GM19455 (cell line): ENCODE results near the gene GRK3.
"Not testable (repeated sequence)": the region's sequence is repeated elsewhere in the genome, so short reads cannot be mapped to it uniquely, and the experiment has no call there.

Experiments
- ATAC-seq: cut with Tn5 transposase; IDR thresholded peaks from one replicate; pipeline ENCODE4 v1.9.1; 2021; ENCODE audit not compliant: unreplicated experiment

Gene GRK3

DNA sequence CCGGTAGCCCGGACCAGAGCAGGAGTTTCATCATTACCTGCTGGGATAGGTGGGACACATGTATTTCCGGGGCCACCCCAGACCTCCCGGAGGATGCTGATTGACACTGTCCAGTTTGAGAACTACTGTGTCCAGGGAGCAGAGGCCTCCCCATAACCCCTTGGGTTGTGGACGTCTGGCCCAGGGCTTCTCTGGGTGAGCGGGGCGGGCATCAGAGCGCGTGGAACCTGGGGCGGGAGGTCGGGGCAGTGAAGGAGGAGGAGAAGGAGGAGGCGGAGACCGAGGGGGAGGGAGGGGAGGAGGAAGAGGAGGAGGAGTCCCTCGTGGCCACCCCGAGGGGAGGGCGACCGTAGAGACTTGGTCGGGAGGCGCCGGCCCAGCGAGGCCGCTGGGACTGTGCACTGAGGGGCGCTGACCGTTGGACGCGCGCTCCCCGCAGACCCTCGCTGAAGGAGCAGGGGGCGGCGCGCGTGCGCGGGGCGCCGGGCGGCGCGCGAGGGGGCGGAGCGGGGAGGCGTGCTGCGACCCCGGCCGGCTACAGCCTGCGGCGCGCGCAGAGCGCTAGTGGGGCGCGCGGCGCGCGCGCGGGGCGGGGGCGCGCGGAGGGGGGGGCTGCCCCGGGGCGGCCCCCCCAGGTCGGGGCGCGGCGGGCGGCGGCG is at the start of gene GRK3:
Gene GRK3 (plus strand): TSS at position 356 of the 659 bp plus-strand sequence. CDS start 366 bp downstream, outside the sequence.
- ATAC-seq, result peak; percentile 48

DNA sequence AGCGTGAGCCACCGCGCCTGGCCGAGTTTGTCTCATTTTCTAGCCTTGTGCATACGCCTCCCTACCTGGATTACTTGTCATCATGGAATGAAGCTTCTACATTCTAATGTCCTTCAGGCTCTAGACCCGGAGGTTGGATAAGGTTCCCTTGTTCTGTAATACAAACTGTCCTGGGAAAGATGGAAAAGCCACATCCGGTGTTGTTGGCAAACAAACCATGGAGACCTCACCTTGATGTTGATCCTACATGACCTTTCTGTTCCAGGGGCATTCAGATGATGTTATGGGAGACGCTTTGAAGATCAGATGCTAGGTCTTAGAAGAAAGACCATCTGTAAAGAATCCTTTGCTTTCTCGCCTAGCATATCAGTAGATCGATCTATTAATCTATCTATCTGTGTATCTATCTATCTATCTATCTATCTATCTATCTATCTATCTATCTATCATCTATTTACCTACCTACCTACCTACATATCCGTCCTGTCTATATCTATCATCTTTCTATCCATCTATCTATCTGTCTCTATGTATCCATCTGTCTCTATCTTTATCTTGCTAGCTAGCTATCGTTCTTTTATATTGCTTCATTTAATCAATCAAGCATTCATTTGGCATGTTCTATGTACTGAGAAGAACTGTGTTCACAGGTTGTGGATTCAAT is 46.3 kb upstream of the GRK3 start:
- ATAC-seq, result no peak

DNA sequence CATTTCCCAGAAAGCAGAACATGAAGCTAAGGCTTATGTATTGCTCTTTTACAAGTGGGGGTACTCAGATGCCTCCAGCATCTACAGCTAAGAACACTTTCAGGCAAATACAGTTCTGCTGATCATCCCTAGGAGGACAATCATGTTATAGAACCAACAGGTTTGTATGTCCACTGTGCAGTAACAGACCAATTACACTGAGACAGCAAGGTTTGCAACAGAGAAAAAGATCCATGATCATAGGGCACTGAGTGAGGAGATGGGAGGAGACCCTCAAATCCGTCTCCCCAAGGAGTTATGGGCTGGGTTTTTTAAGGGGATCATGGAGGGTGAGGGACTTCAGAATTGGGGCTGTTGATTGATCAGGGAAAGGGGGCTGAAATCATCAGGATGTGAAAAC is 39.1 kb upstream of the GRK3 start:
- no peak for ATAC-seq

DNA sequence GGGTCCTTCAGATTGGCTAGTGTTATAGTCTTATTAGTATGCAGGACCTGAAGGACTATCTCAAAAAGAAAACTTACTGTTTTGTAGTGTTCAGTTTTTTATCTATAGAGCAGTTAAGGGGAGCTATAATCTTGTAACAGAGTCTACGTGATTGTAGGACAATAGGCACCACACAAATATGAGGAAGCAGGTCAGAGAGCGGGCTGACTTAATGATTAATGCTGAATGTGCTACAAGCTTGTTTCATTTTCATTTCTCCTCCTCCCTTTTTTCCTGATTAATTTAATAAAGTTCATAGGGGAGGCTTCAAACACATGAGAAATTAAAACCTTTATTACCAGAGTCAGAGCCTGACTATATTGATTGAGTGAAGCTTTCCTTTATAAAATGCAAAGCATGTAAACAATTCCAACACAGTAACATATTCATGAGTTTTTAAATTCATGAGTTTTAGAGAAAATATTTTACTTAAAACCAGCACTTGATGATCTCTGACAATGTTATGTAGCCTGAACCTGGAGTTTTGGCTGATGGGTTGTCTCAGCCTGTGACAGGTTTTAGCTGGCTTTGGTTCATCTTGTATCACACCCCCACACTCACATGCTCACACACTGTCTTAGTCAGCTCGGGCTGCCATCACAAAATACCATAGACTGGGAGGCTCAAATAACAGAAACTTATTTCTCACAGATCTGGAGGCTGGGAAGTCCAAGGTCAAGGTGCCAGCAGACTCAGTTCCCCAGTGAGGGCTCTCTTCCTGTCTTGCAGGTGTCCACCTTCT is 38.5 kb upstream of the GRK3 start:
- not testable (repeated sequence) for ATAC-seq

DNA sequence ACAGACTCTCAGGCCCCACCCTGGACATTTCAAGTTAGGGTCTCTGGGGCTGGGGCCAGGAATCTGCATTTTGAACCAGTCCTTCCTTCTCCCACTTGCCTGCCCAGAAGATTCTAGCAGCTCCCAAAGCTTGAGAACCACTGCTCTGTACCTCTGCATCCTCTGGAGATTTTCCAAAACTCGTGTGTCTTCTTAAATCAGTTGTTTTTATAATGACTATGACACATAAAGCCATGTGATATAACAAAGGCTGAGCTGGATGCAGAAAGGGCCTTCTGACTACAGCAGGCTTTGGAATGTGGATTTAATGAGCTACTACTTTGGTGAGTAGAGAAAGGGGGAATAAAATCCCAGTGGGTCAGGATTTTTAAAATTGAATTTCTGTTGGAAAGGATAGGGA is 37.5 kb upstream of the GRK3 start:
- not testable (repeated sequence) for ATAC-seq

DNA sequence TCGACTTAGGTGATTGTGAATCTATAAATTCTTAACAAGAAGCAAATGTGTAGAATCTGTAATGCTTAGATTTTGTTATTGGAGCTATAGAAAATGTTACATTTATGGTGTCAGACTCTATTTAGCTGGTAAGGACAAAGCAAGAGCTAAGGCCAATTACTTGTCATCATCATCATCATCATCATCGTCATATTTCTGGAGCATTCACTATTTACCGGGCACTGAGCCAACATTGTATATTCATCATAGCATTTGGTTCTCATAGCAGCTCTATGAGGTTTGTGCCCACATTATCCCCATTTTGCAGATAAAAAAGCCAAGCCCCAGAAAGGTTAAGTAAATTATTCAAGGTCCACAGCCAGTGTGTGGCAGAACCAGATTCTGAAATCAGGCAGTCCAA is 36.4 kb upstream of the GRK3 start:
- ATAC-seq, result not testable (repeated sequence)

DNA sequence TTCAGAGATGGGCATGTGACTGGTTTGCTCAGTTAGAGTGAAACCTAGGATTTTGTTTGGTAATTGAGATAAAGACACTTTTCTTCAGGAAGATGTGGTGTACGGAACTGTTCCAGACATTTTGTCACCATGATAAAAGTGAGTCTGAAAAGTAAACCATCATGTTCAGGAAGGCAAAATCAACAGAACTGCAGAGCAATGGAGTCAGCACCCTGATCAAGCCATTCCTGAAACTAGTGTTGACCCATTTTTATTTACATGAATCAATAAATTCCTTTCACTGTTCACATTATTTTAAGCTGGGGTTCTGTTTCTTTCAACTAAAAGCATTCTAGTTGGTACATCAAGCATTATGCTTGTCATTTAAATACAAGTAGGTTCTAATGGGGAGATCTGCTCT is 35.4 kb upstream of the GRK3 start:
- not testable (repeated sequence) for ATAC-seq

DNA sequence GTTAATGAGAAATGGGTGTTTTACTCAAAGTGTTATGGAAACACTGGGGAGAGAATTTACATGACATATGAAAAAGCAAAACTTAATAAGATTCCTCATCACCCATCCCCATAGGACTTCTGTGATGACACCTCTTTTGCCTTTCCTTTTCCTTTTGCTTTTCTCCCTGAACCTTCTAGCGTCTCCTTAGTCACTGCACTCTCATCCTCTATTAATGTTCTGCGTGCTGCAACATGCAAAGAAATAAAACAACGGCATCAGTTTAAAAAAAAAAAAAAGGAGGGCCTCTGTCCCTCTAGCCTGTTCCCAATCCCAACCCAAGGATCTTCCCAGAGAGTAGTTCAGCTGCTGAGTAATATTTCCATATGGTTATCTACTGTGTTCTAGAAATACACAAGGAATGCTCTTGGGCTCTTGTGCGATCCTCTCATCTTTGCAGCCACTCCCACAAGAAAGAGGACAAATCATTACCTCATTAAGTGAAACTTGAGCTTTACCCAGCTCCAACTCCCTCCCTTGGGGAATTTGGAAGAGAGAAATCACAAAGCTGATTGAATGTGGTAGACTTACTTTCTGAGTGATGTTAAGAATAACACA is 34.8 kb upstream of the GRK3 start:
- not testable (repeated sequence) for ATAC-seq

DNA sequence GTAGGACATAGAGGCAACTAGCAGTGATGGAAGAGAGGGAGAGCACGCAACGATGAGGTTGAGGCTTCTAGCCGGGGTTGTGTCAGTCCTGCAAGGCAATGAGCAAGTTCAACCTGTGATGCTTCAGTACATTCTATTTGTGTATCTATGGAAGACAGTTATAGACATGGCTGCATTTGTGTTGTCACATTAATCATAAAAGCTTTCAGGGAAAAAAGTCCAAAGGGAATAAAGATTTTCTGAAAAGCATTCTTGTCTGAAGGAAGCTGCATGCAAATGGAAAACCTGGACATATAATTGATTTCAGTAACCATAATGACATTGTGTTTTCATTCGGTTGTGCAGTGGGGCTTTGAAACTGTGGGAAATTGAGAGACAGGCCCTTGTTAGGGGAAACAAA is 32.8 kb upstream of the GRK3 start:
- not testable (repeated sequence) for ATAC-seq

DNA sequence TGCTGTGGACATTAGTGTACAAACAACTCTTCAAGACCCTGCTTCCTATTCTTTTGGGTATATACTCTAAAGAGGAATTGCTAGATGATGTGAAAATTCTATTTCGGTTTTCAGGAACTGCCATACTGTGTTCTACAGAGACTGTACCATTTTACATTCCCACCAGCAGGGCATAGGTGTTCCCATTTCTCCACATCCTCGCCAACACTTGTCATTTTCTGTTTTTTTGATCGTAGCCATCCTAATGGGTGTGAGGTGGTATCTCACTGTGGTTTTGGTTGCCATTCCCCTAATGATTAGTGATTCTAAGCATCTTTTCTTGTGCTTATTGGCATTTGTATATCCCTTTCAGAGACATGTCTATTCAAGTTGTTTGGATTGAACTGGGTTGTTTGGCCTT is 29.8 kb upstream of the GRK3 start:
- no peak for ATAC-seq

DNA sequence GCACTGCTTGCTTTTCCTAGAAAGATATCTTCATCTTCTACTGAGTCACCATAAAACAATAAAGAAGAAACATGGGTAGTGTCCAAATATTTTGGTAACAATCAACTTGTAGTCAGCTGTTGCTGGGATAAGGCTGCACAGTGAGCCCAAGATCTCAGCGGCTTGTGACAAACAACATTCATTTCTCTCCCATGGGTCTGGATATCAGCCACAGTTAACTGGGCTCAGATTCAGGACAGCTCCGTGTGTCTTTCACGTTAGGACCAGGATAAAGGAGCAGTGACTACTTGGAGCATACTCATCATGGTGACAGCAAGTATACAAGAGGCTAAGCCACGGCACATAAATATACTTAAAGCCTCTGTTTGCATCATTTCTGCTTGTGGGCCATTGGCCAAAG is 27.9 kb upstream of the GRK3 start:
- no peak for ATAC-seq

DNA sequence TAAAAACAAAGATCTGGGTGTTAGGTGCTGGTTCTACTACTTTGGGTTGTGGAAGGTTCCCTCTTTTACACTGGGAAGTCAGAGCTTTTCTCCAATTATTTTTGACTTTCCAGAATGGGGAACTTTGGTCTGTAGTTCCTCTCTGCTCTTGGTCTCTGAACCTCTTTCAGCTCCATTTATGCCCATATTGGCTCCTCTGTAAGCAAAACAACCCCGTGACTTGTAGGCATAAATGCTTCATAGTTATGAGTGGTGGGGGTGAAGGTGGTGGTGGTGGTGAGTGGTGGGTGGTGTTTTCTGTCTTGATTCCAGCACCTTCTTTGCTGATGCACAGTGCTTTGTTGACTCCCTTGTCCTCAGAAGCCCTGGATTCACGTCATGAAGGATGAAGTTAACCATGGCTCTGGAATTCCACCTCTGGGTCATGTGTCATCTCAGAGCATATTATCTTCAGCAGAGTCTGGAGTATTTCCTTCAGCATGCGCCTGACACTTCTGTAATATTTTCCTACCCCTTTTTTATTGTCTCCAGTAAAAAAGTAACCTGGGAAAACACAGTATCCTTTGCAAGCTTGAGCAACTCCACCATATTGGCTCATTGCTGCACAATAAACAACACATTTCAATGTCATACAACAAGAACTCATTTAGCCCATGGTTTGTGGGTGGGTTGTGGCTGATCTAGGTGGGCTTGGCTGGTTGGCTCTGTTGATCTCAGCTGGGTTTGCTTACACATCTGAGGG is 24.1 kb upstream of the GRK3 start:
- ATAC-seq, result no peak

DNA sequence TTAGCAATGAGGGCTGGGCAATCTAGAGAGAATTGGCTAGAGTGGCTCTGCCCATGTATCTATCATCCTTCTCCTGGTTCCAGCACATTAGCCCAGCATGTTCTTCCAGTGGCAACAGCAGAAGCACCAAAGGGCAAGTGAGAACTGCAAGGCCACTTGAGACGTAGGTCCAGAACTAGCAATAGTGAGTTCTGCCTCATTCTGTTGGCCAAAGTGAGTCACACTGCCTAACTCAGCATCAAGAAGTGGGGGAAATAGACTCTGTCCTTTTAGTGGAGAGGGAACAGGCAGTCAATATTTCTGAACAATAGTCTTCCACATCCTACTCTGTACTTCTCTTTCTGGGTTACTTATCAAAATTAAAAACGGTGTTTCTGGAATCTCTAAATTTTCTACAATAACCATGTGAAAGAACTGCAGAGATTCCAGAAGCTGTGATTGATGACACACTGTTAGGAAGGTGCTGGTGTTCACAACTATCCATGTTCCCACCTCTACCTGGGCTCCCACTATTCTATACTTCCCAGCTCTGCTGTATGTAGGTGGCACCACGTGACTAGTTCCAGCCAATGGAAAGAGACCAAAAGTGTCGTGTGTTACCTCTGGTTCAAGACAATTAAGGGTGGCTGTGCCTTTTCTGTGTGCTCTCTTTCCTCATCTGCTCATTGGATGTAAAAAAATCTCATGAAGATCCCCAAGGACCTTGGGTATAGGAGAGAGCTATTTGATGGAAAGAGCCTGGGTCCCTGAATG is 23.4 kb upstream of the GRK3 start:
- no peak for ATAC-seq

DNA sequence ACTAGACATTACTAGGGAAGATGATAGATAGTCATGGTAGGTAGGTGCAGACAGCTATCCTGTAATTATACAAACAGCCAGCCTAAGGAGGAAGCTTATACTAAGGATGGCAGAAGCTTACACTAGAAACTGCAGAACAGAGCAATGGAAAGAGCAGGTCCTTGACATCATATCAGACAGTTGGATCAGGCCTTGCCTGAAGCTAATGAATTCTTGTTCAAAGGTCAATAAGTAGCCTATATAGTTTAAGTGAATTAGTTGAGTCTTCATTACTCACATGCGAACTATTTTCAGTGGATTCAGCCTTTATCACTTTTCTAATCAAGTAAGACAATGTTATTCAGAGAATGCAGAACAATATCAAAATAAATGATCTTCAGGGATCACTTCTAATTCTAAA is 22.3 kb upstream of the GRK3 start:
- no peak for ATAC-seq

DNA sequence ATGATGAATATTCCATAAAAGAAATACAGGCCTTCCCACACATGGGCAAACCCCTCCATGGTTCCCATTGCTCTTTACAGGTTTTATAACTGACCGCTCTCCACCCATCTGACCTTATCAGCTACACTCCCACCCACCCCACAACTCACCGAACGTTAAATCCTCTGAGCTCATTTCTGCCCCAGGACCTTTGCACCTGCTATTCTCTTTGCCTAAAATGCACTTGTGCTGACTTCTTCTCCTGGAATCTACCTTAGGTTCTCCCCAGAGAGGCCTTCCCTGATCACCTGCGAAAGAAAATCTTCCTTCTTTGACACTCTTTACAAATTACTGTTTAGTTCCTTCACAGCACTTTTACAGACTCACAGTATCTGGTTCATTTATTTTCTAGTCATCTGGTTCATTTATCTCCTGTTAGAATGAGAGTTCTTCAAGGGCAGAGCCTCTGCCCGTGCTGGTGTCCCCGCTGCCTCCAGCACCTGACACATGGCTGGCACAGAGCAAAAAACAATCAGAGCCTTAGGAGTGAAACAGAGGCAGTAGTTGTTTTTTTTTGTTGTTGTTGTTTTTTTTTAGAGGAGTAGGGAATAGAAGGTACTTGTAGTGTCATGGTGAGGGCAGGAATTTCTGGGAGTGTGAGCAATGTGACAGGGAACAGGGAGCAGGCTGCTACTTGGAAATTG is 21.6 kb upstream of the GRK3 start:
- no peak for ATAC-seq

DNA sequence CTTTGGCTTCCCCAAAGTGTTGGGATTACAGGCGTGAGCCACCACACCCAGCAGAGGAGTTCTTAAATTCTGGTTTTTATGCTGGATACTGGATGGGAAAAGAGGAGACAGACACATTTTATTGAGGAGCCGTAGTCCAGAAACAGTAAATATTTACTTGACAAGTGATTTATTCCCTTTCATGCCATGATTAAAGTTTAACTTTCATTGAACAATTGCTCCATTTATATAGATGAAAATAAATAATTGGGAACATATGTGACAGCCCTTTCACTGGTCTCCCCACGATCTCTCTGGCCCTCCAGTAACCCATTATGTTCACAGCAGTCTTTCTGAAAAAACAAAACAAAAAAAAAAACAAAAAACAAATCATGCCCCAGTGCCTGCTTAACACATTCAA is 19.3 kb upstream of the GRK3 start:
- no peak for ATAC-seq

DNA sequence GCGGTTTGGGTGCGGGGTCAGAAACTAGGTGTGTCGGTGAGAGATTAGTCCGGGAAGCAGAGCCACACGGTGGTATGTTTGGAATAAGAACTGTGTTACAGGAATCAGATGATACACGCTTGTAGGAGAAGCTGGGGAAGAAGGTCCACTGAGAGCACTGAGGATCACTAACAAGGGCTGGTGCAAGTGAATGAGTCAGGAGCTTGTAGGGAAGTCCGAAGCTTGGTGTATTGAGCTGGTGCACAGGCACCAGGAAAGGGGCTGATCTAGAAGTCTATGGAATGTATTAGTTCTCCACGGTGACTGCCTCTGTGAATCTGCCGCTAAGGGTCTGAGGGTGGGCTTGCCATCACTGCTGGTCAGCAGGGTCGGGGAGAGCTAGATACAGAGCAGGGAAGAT is 18.8 kb upstream of the GRK3 start:
- no peak for ATAC-seq

DNA sequence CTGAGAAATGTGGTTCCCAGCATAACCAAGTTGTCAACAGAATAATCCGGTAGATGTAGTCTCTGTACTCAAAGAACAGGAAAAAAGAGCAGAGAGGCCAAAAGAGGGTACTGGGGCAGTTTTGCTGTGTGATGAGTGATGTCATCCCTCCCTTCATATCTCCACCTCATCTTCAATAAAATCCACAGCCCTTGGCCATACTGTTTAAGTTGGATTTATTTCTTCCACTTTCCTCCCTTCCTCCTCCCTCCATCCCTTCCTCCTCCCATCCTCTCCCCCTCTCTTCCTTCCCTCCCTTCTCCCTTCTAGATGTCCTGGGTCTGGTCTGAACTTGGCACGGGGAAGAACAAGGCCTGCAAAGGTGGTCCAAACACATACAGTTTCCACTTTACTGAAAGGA is 18.2 kb upstream of the GRK3 start:
- ATAC-seq, result no peak

DNA sequence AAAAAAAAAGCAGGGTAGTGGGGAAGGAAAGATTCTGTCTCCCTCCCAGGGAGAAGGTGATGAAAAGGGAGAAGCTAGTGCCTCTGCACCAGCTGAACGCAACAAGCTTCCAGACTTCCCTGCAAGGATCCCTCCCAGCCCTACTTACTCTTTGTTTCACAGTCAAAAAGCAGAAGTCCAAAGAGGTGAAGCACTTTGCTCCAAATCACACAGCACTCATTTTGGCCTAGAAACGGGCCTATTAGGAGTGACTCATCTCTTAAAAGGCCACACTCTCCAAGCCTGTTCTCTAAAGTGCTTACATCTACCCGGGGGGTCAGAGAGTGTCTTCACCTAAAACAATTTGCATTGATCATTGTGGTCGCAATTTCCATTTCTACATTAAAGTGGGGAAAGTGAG is 17.7 kb upstream of the GRK3 start:
- ATAC-seq, result no peak
